ENCODE results near the gene ATP6V1B1. TPM values are rescaled to one million over a fixed set of nuclear protein-coding genes. Genes with fewer than 3 reads are reported as not detected.

ATP6V1B1 gene
- total and polyA plus RNA-seq, 10 of the 15 experiments (the other 5 are each of a cell fraction or from before 2014, with no cell fraction given), result not detected

GRCh38 chr2:70979180-70979488 lies 43.4 kb downstream of the ATP6V1B1 start:
- Histone ChIP-seq H3K9me3 (replicated peaks; ENCODE audit: control insufficient read depth, insufficient read depth, low read length) (no peaks in the 10 kb centered on the region), H3K27ac (ENCODE audit: control insufficient read depth, insufficient read depth) (no peak overlapping the region), H3K4me3 (no peak overlapping the region), H3K36me3 (ENCODE audit: control insufficient read depth in 2 of 2, insufficient read depth in 2 of 2, low read length in 1 of 2) (peaks cover 0 to 8% of the 10 kb centered on the region in 2 experiments; a peak in 1 of 4 replicates), H3K27me3 (replicated peaks in 1 of 2; ENCODE audit: control insufficient read depth in 2 of 2, insufficient read depth in 2 of 2, low read length in 1 of 2) (no peaks in the 10 kb centered on the region), H4K20me1 (ENCODE audit: control insufficient read depth, insufficient read depth) (no peaks in the 10 kb centered on the region), H3K79me2 (ENCODE audit: control insufficient read depth, insufficient read depth, low read length) (no peaks in the 10 kb centered on the region), H2AFZ (ENCODE audit: control insufficient read depth, low read depth, low read length) (no peak overlapping the region), H3K9ac (ENCODE audit: control insufficient read depth, insufficient read depth, low read length) (no peak overlapping the region), H3K4me1 (ENCODE audit: control insufficient read depth, insufficient read depth, low read length) (peaks cover 7% of the 10 kb centered on the region), H3K4me2 (ENCODE audit: control insufficient read depth, insufficient read depth) (no peak overlapping the region; the same call in 1 of the 2 replicates)
- TF ChIP-seq TCF12 (IDR thresholded peaks at IDR 0.05; ENCODE audit: low read depth, low read length) (no peak), GABPA (IDR thresholded peaks at IDR 0.05; ENCODE audit: low read depth) (no peak), NR2C1 (IDR thresholded peaks at IDR 0.05) (no peak), IRF4 (IDR thresholded peaks at IDR 0.05; ENCODE audit: low read depth, low read length) (no peak), SMAD1 (IDR thresholded peaks at IDR 0.05; ENCODE audit: low read depth, partially characterized antibody) (no peak), PML (IDR thresholded peaks at IDR 0.05; ENCODE audit: low read length) (no peak), MEF2B (IDR thresholded peaks at IDR 0.05; ENCODE audit: partially characterized antibody, poor library complexity, severe bottlenecking) (no peak), RCOR1 (conservative IDR thresholded peaks at IDR 0.05; ENCODE audit: low read depth, low read length) (no peak), MYB (IDR thresholded peaks at IDR 0.05; ENCODE audit: borderline replicate concordance, low read depth, low read length) (no peak), RBBP5 (conservative IDR thresholded peaks at IDR 0.05) (no peak)
- in situ Hi-C loops (cut with MboI) (no loop called here), intact Hi-C loops (cut with micrococcal nuclease; ENCODE audit: unreplicated experiment) (no loop called here)
- SMC1A ChIA-PET (ENCODE audit: uncharacterized antibody, unreplicated experiment), result no interaction called here
- no TSS peak for BruUV-seq (replicated peaks)
- WGBS (ENCODE audit: insufficient coverage, insufficient replicate concordance, low lambda C conversion rate, missing lambda C conversion rate), result 74% methylated on average over 10 of the region's 19 CpGs
- POLR2A ChIA-PET, result no interaction called here
- RAD21 ChIA-PET (ENCODE audit: unreplicated experiment), result no interaction called here
- FAIRE-seq (no peak), DNase-seq (ENCODE audit: low read depth, low spot score) (no peak), ATAC-seq (no peak)
- CTCF ChIA-PET, result interaction anchor here (1.0 to 7.2 kb wide), 2 partner anchors 15 to 22 kb away, joined by 3 to 72 read pairs; no protein-coding TSS in a partner anchor

- no TSS peak for BruUV-seq (replicated peaks)
- H3K27ac ChIP-seq (ENCODE audit: control insufficient read depth, insufficient read depth), result no peak overlapping the region
- no peaks in the 10 kb centered on the region for H3K9me3 ChIP-seq (replicated peaks; ENCODE audit: control insufficient read depth, insufficient read depth, low read length)
- H2AFZ ChIP-seq (ENCODE audit: control insufficient read depth, low read depth, low read length), result no peak overlapping the region
- no peak for FAIRE-seq
- ChIA-PET SMC1A (ENCODE audit: uncharacterized antibody, unreplicated experiment) (no interaction called here), POLR2A (interaction anchor here (0.6 to 0.7 kb wide), 2 partner anchors 138 to 178 kb away, joined by 3 to 7 read pairs; no protein-coding TSS in a partner anchor), RAD21 (ENCODE audit: unreplicated experiment) (no interaction called here), CTCF (interaction anchor here (0.9 to 1.0 kb wide), 2 partner anchors 15 to 22 kb away, joined by 3 to 5 read pairs; no protein-coding TSS in a partner anchor)
- H3K9ac ChIP-seq (ENCODE audit: control insufficient read depth, insufficient read depth, low read length), result no peak overlapping the region
- WGBS (ENCODE audit: insufficient coverage, insufficient replicate concordance, low lambda C conversion rate, missing lambda C conversion rate), result 93% methylated on average over 9 of the region's 9 CpGs
- H3K27me3 ChIP-seq (replicated peaks in 1 of 2; ENCODE audit: control insufficient read depth in 2 of 2, insufficient read depth in 2 of 2, low read length in 1 of 2), result no peaks in the 10 kb centered on the region
- H3K4me1 ChIP-seq (ENCODE audit: control insufficient read depth, insufficient read depth, low read length), result peaks cover 7% of the 10 kb centered on the region
- H3K4me3 ChIP-seq, result no peak overlapping the region
- in situ Hi-C loops (cut with MboI) (no loop called here), intact Hi-C loops (cut with micrococcal nuclease; ENCODE audit: unreplicated experiment) (no loop called here)
- H3K79me2 ChIP-seq (ENCODE audit: control insufficient read depth, insufficient read depth, low read length), result no peaks in the 10 kb centered on the region
- peaks cover 0 to 8% of the 10 kb centered on the region in 2 experiments; a peak in 1 of 4 replicates for H3K36me3 ChIP-seq (ENCODE audit: control insufficient read depth in 2 of 2, insufficient read depth in 2 of 2, low read length in 1 of 2)
- no peak overlapping the region for H3K4me2 ChIP-seq (ENCODE audit: control insufficient read depth, insufficient read depth)
- no peaks in the 10 kb centered on the region for H4K20me1 ChIP-seq (ENCODE audit: control insufficient read depth, insufficient read depth)
- no peak for DNase-seq (ENCODE audit: low read depth, low spot score)
- no peak for ATAC-seq
- no peak for TF ChIP-seq ZNF592 (IDR thresholded peaks at IDR 0.05)
- no peak for TF ChIP-seq RUNX3 (IDR thresholded peaks at IDR 0.05; ENCODE audit: low read length)
- TF ChIP-seq ATF3 (IDR thresholded peaks at IDR 0.05; ENCODE audit: borderline replicate concordance, extremely low read depth, low read depth, low read length), result no peak
- TF ChIP-seq ZSCAN29 (IDR thresholded peaks at IDR 0.05), result no peak
- no peak for TF ChIP-seq CREM (IDR thresholded peaks at IDR 0.05; ENCODE audit: low read depth)
- TF ChIP-seq EZH2 (IDR thresholded peaks at IDR 0.05; ENCODE audit: borderline replicate concordance, control insufficient read depth, low read depth, low read length), result no peak
- TF ChIP-seq HDGF (IDR thresholded peaks at IDR 0.05), result no peak
These were observed 43.9 kb downstream of the ATP6V1B1 start for GRCh38 chr2:70979626-70980025.

Data from GM12878 (cell line).